ENCODE data around the gene TSPAN14.

DNA sequence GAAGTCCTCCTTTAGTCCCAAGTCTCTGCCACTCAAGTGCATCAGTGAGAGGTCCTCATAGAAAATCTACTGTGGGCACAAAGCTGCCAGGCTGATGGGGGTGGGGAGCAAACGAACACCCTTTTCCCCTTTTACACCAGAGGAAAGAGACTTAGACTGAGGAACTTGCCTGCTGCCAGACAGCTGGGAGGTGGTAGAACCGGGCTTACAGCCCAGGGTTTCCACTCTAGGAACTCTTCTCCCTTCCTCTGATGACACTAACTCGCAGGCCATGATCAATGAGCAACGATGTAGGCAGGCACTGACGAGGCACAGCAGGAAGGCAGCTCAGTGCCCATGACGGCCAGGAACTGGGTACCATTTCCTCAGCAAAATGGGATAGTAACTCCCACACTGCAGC is 72.6 kb downstream of the TSPAN14 start:
- TF ChIP-seq, protein P1, sequence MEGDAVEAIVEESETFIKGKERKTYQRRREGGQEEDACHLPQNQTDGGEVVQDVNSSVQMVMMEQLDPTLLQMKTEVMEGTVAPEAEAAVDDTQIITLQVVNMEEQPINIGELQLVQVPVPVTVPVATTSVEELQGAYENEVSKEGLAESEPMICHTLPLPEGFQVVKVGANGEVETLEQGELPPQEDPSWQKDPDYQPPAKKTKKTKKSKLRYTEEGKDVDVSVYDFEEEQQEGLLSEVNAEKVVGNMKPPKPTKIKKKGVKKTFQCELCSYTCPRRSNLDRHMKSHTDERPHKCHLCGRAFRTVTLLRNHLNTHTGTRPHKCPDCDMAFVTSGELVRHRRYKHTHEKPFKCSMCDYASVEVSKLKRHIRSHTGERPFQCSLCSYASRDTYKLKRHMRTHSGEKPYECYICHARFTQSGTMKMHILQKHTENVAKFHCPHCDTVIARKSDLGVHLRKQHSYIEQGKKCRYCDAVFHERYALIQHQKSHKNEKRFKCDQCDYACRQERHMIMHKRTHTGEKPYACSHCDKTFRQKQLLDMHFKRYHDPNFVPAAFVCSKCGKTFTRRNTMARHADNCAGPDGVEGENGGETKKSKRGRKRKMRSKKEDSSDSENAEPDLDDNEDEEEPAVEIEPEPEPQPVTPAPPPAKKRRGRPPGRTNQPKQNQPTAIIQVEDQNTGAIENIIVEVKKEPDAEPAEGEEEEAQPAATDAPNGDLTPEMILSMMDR (IDR thresholded peaks at IDR 0.05): no peak
- no peak for TF ChIP-seq POLR2A (IDR thresholded peaks at IDR 0.05)
